Fibroblast of pulmonary artery (primary cell): ENCODE results near the gene NEBL.
A peak's percentile ranks its signal among the peaks of the same experiment; 100 is the strongest.

Experiments
- DNase-seq: peaks from one replicate; pipeline ENCODE4 v3.0.0-alpha.2; 2010; ENCODE audit warnings: low read depth
- H3K4me3 ChIP-seq: replicated peaks from 2 replicates; pipeline ENCODE4 v1.5.1; 2011; ENCODE audit warnings: low read depth, mild to moderate bottlenecking, control low read depth, low read length, moderate library complexity
- CTCF ChIP-seq: IDR thresholded peaks from 2 replicates; pipeline ENCODE4 v1.5.1; 2011; ENCODE audit warnings: mild to moderate bottlenecking, control low read depth, low read length, inconsistent platforms; ENCODE audit errors: missing control alignments

NEBL gene

GRCh38 chr10:20776384-20777118 is 120.6 kb downstream of the NEBL start:
- no peak for TF ChIP-seq CTCF
- no peak for DNase-seq

GRCh38 chr10:20771051-20771450 is 126.1 kb downstream of the NEBL start:
- no peak for TF ChIP-seq CTCF
- no peak for DNase-seq

More at GRCh38 chr10:20776384-20777118, 120.6 kb downstream of the NEBL start:
- H3K4me3 ChIP-seq: no peak overlapping the region

GRCh38 chr10:20769481-20769880 is 127.6 kb downstream of the NEBL start:
- TF ChIP-seq CTCF: no peak
- H3K4me3 ChIP-seq: no peak overlapping the region
- DNase-seq: no peak

More at GRCh38 chr10:20771051-20771450, 126.1 kb downstream of the NEBL start:
- H3K4me3 ChIP-seq: no peak overlapping the region

- H3K4me3 ChIP-seq: no peak overlapping the region
- DNase-seq: peak; percentile 33
- TF ChIP-seq CTCF: no peak
Observed at GRCh38 chr10:20768843-20769242, 128.3 kb downstream of the NEBL start.

GRCh38 chr10:20767028-20767427 is 130.1 kb downstream of the NEBL start:
- no peak overlapping the region for H3K4me3 ChIP-seq
- TF ChIP-seq CTCF: no peak
- peak; percentile 43 for DNase-seq

- H3K4me3 ChIP-seq: no peak overlapping the region
- DNase-seq: no peak
- no peak for TF ChIP-seq CTCF
Observed at GRCh38 chr10:20765066-20765465, 132.0 kb downstream of the NEBL start.

- TF ChIP-seq CTCF: no peak
- DNase-seq: no peak
- H3K4me3 ChIP-seq: no peak overlapping the region
Observed at GRCh38 chr10:20760460-20760859, 136.7 kb downstream of the NEBL start.
